Adrenal gland (tissue), 5 donors: Measurements from ENCODE around the gene TENM4.

Experiments used
- POLR2A ChIP-seq, 2 donors: fragments of 450-650 bp; IDR thresholded peaks; one replicate each; pipeline ENCODE4 v1.6.1; 2017; ENCODE audit warnings: antibody characterized with exemption in 2 of 2, mild to moderate bottlenecking in 2 of 2, moderate library complexity in 1 of 2
- TF ChIP-seq, protein P1 (sequence below), 6 experiments: fragments of 450-650 bp in 4 of 6; fragments of 200-600 bp in 2 of 6; sonication (generic) in 1 of 6; IDR thresholded peaks; 1 replicate in 5 of 6; 2 replicates in 1 of 6; pipeline versions ENCODE4 v1.5.1 to v1.8.0; 2016 to 2021; ENCODE audit warnings: antibody characterized with exemption in 6 of 6, mild to moderate bottlenecking in 2 of 6, moderate library complexity in 1 of 6
- donor health status: DM: no; HTN: no; CAD: no.

DNA sequence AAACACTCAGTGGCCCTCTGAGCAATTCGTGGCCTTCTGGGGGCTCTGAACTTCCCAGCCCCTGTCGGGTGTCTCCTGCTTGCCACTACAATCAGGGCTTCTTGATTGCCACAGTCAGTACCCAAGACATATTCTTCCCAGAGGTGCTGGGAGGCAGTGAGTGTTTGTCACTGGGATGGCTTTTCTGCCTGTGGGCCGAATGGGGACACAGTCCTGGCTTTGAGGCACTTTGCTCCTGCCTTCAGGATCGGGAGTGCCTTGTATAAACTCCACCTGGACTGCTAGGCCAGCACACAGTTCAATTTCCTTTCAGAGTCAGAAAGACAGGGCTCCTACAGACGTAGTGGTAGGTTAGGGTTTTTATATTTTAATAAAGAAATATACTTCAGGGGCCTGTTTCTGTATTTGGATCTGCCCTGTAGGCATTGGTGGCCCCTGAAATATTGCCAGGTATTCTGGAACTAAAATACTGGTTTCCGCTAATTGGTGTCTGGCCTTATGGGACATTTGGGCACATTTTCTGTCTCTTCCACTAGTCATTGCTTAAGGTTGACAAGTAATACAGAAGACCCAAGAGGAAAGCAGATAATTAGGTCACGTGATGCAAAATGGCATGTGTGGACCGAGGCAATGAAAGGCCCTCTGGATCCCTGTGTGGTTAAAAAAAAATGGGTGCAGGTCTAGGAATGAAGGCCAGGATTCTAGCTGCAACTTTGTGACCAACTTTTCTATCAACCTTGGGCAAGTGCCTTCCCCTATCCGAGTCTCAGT is 767.8 kb downstream of the TENM4 start:
- TF ChIP-seq, protein P1, sequence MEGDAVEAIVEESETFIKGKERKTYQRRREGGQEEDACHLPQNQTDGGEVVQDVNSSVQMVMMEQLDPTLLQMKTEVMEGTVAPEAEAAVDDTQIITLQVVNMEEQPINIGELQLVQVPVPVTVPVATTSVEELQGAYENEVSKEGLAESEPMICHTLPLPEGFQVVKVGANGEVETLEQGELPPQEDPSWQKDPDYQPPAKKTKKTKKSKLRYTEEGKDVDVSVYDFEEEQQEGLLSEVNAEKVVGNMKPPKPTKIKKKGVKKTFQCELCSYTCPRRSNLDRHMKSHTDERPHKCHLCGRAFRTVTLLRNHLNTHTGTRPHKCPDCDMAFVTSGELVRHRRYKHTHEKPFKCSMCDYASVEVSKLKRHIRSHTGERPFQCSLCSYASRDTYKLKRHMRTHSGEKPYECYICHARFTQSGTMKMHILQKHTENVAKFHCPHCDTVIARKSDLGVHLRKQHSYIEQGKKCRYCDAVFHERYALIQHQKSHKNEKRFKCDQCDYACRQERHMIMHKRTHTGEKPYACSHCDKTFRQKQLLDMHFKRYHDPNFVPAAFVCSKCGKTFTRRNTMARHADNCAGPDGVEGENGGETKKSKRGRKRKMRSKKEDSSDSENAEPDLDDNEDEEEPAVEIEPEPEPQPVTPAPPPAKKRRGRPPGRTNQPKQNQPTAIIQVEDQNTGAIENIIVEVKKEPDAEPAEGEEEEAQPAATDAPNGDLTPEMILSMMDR (IDR thresholded peaks at IDR 0.05) = no peak
- no peak for TF ChIP-seq POLR2A (IDR thresholded peaks at IDR 0.05)
